Measurements from ENCODE around the gene SF3B5. TPM values are rescaled to one million over a fixed set of nuclear protein-coding genes. Genes with fewer than 3 reads are reported as not detected.

The SF3B5 gene
- total and polyA plus RNA-seq, 2 experiments from 2014 or later, result 151 to 183 TPM

DNA sequence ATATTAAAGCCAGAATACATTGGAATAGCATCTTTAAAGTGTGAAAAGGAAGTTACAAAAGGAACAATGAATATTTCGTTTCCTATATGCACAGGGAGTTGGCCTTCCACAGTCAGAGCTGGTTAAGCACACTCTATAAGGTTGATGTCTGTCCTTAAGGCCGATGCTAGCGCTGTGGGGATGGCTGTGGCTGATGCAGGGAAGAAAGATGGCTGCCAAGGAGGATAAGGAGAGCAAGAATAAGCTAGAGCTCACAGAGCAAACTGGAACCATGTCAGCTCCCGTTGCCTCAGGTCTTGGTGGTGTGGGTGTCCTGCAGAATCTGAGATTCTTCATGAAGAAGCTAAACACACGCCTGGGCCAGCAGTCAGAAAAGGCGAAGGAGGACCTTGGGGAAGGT lies 34.1 kb upstream of the SF3B5 start:
- Histone ChIP-seq H3K9me2 (ENCODE audit: insufficient read depth) (peaks cover 7% of the 10 kb centered on the region; the same call in 1 of the 2 replicates), H3K79me2 (replicated peaks; ENCODE audit: insufficient read depth) (no peaks in the 10 kb centered on the region), H3K27ac (ENCODE audit: low read depth) (no peak overlapping the region), H3K4me1 (ENCODE audit: insufficient read depth) (no peaks in the 10 kb centered on the region), H3K36me3 (ENCODE audit: insufficient read depth) (no peaks in the 10 kb centered on the region), H3K4me3 (no peak overlapping the region), H3K27me3 (ENCODE audit: insufficient read depth) (no peaks in the 10 kb centered on the region), H3F3A (replicated peaks; ENCODE audit: low read depth) (no peaks in the 10 kb centered on the region), H4K20me1 (replicated peaks; ENCODE audit: insufficient read depth) (no peaks in the 10 kb centered on the region), H3K4me2 (no peak overlapping the region), H2AFZ (peak overlapping the region; percentile 72; the same call in 1 of the 2 replicates)
- ATAC-seq (no peak), DNase-seq (ENCODE audit: low spot score) (no peak)
- Mint-ChIP-seq H3K4me3 (no peak overlapping the region), H3K36me3 (ENCODE audit: low read depth) (no peaks in the 10 kb centered on the region), H3K27ac (no peak overlapping the region), H3K4me1 (no peaks in the 10 kb centered on the region), H3K27me3 (ENCODE audit: insufficient read depth, low read depth, poor library complexity) (peaks cover 2% of the 10 kb centered on the region), H3K9me3 (no peaks in the 10 kb centered on the region)
- TF ChIP-seq, protein P1, sequence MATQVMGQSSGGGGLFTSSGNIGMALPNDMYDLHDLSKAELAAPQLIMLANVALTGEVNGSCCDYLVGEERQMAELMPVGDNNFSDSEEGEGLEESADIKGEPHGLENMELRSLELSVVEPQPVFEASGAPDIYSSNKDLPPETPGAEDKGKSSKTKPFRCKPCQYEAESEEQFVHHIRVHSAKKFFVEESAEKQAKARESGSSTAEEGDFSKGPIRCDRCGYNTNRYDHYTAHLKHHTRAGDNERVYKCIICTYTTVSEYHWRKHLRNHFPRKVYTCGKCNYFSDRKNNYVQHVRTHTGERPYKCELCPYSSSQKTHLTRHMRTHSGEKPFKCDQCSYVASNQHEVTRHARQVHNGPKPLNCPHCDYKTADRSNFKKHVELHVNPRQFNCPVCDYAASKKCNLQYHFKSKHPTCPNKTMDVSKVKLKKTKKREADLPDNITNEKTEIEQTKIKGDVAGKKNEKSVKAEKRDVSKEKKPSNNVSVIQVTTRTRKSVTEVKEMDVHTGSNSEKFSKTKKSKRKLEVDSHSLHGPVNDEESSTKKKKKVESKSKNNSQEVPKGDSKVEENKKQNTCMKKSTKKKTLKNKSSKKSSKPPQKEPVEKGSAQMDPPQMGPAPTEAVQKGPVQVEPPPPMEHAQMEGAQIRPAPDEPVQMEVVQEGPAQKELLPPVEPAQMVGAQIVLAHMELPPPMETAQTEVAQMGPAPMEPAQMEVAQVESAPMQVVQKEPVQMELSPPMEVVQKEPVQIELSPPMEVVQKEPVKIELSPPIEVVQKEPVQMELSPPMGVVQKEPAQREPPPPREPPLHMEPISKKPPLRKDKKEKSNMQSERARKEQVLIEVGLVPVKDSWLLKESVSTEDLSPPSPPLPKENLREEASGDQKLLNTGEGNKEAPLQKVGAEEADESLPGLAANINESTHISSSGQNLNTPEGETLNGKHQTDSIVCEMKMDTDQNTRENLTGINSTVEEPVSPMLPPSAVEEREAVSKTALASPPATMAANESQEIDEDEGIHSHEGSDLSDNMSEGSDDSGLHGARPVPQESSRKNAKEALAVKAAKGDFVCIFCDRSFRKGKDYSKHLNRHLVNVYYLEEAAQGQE (IDR thresholded peaks at IDR 0.05; ENCODE audit: unreplicated experiment), result no peak
- TF ChIP-seq STAT1 (IDR thresholded peaks at IDR 0.05; ENCODE audit: unreplicated experiment) (no peak), POLR2AphosphoS5 (IDR thresholded peaks at IDR 0.05; ENCODE audit: low read depth) (no peak), EZH2phosphoT487 (IDR thresholded peaks at IDR 0.05; ENCODE audit: unreplicated experiment) (no peak), NANOG (IDR thresholded peaks at IDR 0.05; ENCODE audit: borderline replicate concordance) (no peak), ZNF331 (CRISPR knock-in tag; IDR thresholded peaks at IDR 0.05; ENCODE audit: low read depth) (no peak), EZH2 (IDR thresholded peaks at IDR 0.05; ENCODE audit: low read depth, unreplicated experiment) (no peak), ZNF114 (CRISPR knock-in tag; IDR thresholded peaks at IDR 0.05) (no peak)
- TF ChIP-seq, protein P2, sequence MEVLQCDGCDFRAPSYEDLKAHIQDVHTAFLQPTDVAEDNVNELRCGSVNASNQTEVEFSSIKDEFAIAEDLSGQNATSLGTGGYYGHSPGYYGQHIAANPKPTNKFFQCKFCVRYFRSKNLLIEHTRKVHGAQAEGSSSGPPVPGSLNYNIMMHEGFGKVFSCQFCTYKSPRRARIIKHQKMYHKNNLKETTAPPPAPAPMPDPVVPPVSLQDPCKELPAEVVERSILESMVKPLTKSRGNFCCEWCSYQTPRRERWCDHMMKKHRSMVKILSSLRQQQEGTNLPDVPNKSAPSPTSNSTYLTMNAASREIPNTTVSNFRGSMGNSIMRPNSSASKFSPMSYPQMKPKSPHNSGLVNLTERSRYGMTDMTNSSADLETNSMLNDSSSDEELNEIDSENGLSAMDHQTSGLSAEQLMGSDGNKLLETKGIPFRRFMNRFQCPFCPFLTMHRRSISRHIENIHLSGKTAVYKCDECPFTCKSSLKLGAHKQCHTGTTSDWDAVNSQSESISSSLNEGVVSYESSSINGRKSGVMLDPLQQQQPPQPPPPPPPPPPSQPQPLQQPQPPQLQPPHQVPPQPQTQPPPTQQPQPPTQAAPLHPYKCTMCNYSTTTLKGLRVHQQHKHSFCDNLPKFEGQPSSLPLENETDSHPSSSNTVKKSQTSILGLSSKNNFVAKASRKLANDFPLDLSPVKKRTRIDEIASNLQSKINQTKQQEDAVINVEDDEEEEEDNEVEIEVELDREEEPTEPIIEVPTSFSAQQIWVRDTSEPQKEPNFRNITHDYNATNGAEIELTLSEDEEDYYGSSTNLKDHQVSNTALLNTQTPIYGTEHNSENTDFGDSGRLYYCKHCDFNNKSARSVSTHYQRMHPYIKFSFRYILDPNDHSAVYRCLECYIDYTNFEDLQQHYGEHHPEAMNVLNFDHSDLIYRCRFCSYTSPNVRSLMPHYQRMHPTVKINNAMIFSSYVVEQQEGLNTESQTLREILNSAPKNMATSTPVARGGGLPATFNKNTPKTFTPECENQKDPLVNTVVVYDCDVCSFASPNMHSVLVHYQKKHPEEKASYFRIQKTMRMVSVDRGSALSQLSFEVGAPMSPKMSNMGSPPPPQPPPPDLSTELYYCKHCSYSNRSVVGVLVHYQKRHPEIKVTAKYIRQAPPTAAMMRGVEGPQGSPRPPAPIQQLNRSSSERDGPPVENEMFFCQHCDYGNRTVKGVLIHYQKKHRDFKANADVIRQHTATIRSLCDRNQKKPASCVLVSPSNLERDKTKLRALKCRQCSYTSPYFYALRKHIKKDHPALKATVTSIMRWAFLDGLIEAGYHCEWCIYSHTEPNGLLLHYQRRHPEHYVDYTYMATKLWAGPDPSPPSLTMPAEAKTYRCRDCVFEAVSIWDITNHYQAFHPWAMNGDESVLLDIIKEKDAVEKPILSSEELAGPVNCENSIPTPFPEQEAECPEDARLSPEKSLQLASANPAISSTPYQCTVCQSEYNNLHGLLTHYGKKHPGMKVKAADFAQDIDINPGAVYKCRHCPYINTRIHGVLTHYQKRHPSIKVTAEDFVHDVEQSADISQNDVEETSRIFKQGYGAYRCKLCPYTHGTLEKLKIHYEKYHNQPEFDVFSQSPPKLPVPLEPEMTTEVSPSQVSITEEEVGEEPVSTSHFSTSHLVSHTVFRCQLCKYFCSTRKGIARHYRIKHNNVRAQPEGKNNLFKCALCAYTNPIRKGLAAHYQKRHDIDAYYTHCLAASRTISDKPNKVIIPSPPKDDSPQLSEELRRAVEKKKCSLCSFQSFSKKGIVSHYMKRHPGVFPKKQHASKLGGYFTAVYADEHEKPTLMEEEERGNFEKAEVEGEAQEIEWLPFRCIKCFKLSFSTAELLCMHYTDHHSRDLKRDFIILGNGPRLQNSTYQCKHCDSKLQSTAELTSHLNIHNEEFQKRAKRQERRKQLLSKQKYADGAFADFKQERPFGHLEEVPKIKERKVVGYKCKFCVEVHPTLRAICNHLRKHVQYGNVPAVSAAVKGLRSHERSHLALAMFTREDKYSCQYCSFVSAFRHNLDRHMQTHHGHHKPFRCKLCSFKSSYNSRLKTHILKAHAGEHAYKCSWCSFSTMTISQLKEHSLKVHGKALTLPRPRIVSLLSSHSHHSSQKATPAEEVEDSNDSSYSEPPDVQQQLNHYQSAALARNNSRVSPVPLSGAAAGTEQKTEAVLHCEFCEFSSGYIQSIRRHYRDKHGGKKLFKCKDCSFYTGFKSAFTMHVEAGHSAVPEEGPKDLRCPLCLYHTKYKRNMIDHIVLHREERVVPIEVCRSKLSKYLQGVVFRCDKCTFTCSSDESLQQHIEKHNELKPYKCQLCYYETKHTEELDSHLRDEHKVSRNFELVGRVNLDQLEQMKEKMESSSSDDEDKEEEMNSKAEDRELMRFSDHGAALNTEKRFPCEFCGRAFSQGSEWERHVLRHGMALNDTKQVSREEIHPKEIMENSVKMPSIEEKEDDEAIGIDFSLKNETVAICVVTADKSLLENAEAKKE (CRISPR knock-in tag; IDR thresholded peaks at IDR 0.05), result no peak
- TF ChIP-seq, protein P3, sequence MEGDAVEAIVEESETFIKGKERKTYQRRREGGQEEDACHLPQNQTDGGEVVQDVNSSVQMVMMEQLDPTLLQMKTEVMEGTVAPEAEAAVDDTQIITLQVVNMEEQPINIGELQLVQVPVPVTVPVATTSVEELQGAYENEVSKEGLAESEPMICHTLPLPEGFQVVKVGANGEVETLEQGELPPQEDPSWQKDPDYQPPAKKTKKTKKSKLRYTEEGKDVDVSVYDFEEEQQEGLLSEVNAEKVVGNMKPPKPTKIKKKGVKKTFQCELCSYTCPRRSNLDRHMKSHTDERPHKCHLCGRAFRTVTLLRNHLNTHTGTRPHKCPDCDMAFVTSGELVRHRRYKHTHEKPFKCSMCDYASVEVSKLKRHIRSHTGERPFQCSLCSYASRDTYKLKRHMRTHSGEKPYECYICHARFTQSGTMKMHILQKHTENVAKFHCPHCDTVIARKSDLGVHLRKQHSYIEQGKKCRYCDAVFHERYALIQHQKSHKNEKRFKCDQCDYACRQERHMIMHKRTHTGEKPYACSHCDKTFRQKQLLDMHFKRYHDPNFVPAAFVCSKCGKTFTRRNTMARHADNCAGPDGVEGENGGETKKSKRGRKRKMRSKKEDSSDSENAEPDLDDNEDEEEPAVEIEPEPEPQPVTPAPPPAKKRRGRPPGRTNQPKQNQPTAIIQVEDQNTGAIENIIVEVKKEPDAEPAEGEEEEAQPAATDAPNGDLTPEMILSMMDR (conservative IDR thresholded peaks at IDR 0.05; ENCODE audit: low read depth in 2 of 2), result no peak
- TF ChIP-seq, protein P4, sequence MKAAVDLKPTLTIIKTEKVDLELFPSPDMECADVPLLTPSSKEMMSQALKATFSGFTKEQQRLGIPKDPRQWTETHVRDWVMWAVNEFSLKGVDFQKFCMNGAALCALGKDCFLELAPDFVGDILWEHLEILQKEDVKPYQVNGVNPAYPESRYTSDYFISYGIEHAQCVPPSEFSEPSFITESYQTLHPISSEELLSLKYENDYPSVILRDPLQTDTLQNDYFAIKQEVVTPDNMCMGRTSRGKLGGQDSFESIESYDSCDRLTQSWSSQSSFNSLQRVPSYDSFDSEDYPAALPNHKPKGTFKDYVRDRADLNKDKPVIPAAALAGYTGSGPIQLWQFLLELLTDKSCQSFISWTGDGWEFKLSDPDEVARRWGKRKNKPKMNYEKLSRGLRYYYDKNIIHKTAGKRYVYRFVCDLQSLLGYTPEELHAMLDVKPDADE (IDR thresholded peaks at IDR 0.05), result no peak

Measured in GM23338 (cell line).